Activated CD4-positive, CD25-positive, alpha-beta regulatory T cell treated with anti-CD3 and anti-CD28 coated beads, Interleukin-2, amount 50 U/mL, for 16 hours (primary cell): ENCODE results near the gene KRTAP19-2.
"Not testable (repeated sequence)": the region's sequence is repeated elsewhere in the genome, so short reads cannot be mapped to it uniquely, and the experiment has no call there.

Experiments
- DNase-seq: peaks from one replicate; pipeline ENCODE4 v3.0.0-alpha.2; 2020; ENCODE audit warnings: low read depth, low spot score

Gene KRTAP19-2, protein sequence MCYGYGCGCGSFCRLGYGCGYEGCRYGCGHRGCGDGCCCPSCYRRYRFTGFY

DNA sequence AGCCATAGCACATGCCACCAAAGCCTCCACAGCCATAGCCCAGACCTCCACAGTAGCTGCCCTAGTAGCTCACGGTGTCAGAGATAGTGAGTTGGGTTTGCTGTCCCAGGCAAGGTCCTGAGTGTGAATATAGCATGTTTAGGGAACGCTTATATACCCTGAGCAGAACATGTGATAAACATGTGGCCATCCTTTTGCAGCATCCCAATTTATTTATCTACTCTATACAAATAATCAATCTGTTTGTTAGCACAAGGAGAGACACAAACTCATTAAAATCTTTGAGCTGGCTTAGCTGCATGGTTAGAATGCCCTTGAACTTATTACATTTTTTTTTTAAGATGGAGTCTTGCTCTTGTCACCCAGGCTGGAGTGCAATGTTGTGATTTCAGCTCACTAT is at the start of gene KRTAP19-2:
KRTAP19-2 (minus strand) TSS at position 101 of the 400 bp plus-strand sequence; CDS start at position 13, 88 bp downstream.
- no peak for DNase-seq

DNA sequence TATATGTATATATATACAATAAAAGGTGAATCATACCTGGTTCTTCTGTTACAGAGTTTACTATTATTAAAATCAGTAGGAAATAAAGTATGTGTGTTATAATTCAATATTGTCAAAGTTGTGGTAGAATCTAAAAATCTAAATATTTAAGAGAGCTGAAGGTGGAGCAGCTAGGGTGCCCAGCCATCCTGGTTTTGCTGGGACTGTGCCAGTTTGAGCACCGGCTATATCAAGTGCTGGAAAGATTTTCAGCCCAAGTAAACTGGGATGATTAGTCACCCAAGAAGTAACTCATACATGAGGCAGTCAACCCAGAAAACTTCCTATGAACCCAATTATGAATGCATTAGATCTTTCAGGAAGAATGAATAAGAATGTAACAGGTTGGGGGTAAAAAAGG is 31.6 kb upstream of the KRTAP19-2 start:
- no peak for DNase-seq

DNA sequence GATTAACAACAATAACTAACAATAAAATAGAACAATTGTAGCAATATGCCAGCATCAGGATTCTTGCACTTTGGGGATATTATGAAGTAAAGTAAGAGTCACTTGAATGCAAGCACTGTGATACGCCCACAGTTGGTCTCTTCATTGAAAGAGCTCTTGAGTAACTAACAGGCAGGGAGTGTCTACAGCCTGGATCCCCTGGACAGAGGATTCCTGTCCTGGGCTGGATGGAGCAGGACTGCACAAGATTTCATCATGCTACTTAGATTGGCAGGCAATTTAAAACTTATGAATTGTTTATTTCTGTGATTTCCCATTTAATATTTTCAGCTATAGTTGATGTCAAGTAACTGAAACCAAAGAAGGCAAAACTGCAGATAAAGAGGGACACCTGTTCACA is 28.4 kb upstream of the KRTAP19-2 start:
- DNase-seq: no peak

DNA sequence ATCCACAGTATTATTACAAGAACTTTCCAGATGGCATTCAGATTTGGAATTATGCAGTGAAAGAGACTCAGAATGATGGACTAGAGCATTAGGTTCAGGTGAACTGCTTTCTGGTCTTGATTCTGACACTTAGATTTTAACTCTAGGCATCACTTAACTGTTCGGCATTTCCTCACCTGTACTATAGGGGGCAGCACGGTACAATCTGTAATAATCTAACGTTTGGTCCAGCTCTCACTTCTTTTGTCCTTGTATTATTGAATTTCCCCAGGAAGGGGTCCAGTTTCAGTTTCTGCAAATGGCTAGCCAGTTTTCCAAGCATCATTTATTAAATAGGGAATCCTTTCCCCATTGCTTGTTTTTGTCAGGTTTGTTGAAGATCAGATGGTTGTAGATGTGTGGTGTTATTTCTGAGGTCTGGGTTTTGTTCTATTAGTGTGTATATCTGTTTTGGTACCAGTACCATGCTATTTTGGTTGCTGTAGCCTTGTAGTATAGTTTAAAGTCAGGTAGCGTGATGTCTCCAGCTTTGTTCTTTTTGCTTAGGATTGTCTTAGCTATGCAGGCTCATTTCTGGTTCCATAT is 18.5 kb upstream of the KRTAP19-2 start:
- not testable (repeated sequence) for DNase-seq

DNA sequence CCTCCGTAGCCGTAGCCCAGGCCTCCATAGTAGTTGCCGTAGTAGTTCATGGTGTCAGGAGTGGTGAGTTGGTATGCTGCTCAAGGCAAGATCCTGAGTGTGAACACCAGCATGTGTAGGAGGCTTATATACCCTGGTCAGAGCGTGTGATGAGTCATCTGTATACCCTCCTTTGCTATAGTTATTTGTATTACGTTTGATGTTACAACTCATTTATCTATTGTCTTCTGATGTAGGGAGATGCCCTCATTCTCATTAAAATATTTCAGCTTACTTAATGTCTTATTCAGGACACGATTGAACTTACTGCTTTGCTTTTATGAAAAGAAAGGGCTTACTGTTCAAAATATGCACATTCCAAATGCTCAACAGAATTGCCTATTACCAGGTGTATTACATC is 14.8 kb upstream of the KRTAP19-2 start, which contains the start of gene KRTAP19-5:
KRTAP19-5 (minus strand) TSS at position 101 of the 400 bp plus-strand sequence; CDS start at position 50, 51 bp downstream.
- no peak for DNase-seq

DNA sequence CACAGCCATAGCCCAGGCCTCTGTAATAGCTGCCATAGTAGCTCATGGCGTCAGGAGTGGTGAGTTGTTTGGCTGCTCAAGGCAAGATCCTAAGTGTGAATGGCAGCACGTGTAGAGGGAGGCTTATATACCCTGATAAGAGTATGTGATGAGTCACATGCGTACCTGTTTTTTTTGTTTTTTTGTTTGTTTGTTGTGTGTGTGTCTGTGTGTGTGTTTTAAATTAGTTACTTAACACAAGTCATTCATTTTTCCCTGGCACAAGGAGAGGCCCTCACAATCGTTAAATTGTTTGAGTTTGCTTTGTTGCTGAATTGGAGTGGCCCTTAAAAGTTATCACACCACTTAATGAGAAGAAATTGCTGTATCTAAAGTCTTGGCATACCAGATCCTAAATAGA is 9.8 kb upstream of the KRTAP19-2 start, which contains the start of gene KRTAP19-4:
KRTAP19-4 (minus strand) TSS at position 101 of the 400 bp plus-strand sequence; CDS start at position 46, 55 bp downstream.
- DNase-seq: no peak

DNA sequence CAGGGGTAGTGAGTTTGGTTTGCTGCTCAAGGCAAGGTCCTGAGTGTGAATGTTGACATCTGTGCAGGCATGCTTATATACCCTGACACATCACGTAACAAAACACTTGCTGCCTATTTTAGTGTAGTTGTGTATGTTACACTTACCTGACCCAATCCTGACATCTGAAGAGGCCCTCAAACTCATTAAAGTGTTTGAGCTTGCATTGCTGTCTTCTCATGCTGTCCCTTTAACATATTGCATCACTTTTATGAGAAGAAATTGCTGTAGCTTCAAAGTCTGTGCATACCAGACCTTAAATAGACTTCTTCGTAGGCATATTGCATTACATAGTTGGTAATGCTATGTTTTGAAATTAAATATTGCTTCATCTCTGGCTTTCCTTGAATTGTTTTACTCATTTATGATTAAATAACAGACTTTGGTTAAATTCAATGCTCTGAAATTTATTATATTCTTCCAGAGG is 4.8 kb upstream of the KRTAP19-2 start, which contains the start of gene KRTAP19-3:
KRTAP19-3 (minus strand) TSS at position 51 of the 466 bp plus-strand sequence. CDS start 56 bp downstream, outside the sequence.
- DNase-seq: no peak

DNA sequence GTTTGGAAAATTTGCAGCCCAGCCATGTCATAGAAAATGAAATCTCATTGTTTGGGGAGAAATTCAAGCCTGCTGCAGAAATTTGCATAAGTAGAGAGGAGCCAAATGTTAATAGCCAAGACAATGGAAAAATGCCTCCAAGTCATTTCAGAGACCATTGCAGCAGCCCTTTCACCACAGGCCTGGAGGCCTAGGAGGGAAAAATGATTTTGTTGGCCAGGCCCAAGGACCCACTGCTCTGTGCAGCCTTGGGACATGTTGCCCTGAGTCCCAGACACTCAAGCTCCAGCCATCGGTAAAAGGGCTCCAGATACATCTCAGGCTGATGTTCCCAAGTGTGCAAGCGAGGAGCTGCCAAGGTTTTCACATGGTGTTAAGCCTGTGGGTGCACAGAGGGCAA is 1.1 kb downstream of the KRTAP19-2 start:
- no peak for DNase-seq

DNA sequence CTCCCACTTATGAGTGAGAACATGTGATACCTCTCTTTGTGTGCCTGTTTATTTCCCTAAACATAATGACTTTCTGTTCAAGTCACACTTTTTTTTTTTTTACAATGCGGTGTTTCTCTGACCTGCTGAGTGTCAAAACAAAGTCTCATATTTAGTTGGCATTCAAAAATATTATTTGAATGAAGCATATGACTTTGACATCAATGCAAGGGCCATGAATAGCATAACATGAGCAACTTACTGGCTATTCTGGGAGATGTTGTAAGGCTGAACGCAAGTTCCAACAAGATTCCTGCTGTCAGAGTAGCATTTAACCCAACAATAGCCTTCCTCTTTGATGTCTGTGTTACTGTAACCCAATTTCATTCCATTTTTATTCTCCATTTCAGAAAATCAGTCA is 5.1 kb downstream of the KRTAP19-2 start:
- DNase-seq: no peak

DNA sequence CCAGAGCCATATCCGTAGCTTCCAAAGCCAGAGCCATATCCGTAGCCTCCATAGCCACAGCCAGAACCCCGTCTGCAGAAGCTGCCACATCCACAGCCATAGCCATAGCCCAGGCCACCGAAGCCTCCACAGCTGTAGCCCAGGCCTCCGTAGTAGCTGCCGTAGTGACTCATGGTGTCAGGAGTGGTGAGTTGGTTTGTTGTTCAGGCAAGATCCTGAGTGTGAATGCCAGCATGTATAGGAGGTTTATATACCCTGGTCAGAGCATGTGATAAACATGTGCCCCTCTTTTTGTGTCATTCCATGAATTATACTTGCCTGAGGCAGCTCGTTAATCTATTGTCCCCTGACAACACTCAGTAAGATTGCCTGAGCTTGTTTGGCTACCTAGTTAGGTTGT is 7.1 kb downstream of the KRTAP19-2 start, which contains the start of gene KRTAP19-1:
KRTAP19-1 (minus strand) TSS at position 223 of the 400 bp plus-strand sequence; CDS start at position 173, 50 bp downstream.
- DNase-seq: no peak

DNA sequence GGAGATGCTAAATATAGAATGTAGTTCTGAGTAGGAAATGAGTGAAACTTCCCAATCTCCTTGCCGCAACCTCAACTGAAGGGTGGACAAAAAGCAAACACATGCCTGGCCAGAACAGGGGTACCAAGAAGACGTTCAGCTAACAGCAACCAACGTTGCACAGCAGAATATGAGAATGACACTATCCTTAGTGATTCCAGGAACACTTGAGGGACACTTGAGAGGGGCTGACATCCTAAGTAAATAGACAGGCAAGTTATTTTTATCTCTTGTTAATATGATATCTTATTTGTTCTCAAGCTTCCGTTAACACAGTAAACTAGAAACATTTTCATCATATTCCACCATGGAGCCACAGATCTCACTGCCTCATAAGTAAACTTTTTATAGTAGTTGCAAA is 8.0 kb downstream of the KRTAP19-2 start:
- DNase-seq: no peak

DNA sequence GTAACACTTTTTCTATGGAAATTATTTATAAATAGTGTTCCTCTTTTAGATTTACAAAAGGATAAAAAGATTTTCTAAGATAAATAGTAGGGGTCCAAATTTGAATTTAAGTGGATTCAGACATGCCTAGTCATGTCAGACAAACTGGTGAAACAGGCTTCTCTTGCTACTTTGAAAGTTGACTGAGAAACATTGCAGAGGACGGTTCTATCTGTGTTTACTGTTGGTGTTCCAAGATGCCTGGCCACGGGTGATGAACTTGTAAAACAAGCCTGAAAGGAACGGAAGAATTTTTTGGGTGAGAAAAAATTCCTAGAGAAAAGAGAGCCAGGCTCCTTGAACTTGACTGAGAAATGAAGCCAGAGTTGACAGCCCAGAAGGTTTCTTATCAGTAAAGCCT is 9.2 kb downstream of the KRTAP19-2 start:
- no peak for DNase-seq

DNA sequence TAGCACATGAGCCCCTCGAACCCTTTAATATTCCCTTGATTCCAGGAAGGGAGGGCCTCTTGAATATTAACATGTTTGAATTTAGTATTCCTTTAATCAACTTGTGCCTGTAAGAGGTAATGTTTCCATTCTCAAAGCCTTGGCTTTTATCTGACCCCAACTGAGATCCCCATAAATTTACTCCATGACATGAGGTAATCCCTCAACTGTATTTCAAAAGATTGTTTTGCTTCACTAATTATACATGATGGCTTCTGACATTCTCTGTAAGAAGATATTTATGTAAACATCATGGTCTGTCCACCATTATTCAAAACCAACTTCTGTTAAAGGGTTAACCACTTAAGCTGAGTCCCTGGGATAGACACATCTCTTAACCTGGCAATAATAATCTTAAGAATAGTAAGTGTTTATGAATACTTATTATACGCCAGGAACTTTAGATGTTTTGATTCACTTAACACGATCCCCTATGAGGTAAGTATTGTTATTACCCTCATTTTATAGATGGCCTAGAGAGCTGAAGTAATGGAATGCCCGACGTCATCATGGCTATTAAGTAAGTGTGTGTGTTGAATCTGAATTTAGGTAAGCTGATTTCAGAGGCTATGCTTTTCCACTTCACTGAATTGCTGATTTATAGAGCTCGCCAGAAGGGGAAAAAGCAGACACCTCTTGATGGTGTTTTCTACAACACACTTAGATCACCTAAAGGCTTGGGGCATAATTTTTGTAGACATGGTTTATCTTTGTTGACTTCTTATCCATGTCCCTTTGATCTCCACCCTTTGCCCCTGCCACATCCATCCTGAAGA is 18.1 kb downstream of the KRTAP19-2 start:
- no peak for DNase-seq

DNA sequence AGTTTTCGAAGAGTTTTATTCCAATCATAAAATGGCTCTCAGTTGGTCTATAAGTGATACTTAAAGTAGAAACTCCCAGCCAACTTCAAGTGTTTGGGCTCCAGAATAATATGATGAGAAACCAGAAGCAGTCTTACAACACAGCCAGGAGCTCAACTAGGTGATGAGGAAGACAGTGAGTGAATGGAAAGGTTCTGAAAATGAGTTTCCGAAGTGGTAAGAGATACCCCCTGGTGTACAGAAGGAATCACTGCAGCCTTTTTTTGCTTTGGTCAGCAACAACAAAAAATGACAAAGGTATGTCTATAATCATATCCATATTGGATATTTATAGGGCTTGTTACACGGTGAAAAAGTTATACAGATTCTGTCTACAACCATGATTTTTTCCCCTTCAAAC is 23.5 kb downstream of the KRTAP19-2 start:
- DNase-seq: no peak

DNA sequence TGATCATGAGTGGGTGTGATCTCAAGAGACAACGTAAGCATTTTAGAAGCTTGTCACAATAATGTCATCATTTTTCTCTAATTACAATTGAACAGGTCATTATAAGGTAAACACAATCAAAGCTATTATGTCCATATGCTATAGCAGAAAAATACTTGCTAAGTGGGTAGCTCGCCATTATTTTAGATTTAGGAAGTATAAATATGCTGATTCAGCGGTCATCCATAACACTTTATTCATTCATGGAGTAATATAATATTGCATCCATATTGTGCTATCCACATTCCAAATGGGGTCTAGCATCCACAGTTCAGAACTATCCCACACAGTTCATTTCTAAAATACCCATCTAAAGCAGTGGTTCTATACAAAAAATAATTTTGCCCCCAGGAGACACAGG is 38.7 kb downstream of the KRTAP19-2 start:
- DNase-seq: no peak

DNA sequence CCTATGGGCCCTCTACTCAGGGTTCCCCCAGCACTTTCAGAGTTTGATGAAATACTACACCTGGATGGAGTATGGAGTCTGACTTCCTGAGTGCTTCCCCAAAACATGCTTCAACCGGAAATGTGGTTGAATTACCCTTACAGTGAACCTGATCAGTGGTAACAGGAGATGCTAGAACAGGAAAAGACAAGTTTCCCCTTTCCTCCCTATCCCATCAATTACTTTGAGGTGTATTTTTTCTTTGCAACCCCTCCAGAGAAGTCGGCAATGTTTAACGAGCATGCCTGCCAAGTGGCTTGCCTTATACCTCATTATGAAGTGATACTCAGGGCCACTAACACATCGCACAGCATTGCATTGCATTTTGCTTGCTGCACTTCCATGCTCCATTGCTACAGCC is 40.2 kb downstream of the KRTAP19-2 start:
- no peak for DNase-seq

DNA sequence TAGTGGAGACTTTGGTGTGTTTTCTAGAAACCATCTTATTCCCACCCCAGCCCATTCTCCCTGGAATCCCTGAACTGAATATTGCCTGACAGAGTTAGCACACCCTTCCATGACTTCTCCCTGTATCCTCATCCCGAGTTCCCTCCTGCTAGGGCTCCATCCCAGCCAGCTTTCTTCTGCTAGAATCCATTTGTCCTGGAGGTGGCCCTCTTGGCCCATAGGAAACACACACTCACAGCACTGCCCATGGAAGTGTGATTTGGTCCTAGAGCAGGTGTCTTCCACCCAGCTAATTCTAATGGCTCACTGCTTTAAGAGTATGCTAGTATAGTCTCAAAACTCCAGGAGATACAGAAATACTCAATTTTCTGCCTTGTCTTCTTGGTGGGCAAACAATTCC is 43.0 kb downstream of the KRTAP19-2 start:
- no peak for DNase-seq

DNA sequence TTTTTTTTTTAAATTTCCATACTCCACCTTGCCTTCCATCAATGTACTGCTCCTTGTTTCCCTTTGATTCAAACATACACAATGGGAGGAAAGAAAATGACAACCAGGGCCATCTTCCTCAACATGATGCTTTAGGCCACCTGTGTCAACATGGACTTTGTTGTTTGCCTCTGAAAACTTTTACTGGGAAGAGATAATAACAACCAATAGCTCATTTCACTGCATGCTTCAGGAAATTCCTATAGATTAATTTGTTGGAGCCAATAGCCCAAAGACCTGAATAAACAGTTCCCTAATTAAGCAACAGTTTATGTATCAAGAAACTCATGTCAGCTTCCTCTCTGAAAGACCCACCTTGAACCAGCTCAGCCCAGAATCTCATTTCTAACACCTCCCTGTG is 44.0 kb downstream of the KRTAP19-2 start:
- DNase-seq: no peak

DNA sequence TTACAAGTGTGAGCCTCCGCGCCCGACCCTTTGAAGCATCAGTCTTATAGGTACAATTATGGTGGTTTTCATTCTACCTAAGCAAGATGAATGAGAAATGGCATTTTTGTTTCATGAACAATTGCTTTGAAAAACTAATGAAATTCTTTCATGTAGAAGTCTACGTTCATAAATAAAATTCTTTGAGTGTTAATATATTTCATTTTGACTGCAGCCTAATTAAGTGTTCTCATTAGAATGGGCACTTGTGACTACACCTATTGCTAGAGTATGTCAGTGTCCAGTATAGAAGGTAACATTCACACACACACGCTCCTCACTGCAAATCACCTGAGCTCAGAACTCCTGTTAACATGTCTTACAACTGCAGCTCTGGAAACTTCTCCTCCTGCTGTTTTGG is 47.3 kb downstream of the KRTAP19-2 start, which contains the start of gene KRTAP15-1:
KRTAP15-1 (plus strand) TSS at position 301 of the 400 bp plus-strand sequence; CDS start at position 354, 53 bp downstream.
- DNase-seq: no peak
